A673 (cell line): ENCODE measurements around the gene HBE1.

Source experiments
- CTCF ChIP-seq: fragments of 300-800, 200-600 bp; sonication (generic); conservative IDR thresholded peaks from 2 replicates; pipeline ENCODE4 v1.5.1; 2017; ENCODE audit warnings: low read depth, mild to moderate bottlenecking, antibody characterized with exemption, low read length, moderate library complexity, mixed read lengths
- EZH2 ChIP-seq: fragments of 200-600 bp; sonication (generic); IDR thresholded peaks from 2 replicates; pipeline ENCODE4 v1.6.1; 2017; ENCODE audit warnings: borderline replicate concordance, low read depth, mild to moderate bottlenecking, mixed read lengths, antibody characterized with exemption, low read length; ENCODE audit not compliant: poor library complexity, severe bottlenecking

- TF ChIP-seq CTCF (no peak), EZH2 (no peak)
These were observed 28.7 kb upstream of the HBE1 start for GRCh38 chr11:5298451-5298850.
